ENCODE results near the gene INPP5J.

- no peak for TF ChIP-seq CTCF (IDR thresholded peaks at IDR 0.05)
- TF ChIP-seq POLR2A (IDR thresholded peaks at IDR 0.05), result no peak
Measured at GRCh38 chr22:31106731-31107177, 16.0 kb upstream of the INPP5J start.
